ENCODE data around the gene LGR6.

LGR6 gene

DNA sequence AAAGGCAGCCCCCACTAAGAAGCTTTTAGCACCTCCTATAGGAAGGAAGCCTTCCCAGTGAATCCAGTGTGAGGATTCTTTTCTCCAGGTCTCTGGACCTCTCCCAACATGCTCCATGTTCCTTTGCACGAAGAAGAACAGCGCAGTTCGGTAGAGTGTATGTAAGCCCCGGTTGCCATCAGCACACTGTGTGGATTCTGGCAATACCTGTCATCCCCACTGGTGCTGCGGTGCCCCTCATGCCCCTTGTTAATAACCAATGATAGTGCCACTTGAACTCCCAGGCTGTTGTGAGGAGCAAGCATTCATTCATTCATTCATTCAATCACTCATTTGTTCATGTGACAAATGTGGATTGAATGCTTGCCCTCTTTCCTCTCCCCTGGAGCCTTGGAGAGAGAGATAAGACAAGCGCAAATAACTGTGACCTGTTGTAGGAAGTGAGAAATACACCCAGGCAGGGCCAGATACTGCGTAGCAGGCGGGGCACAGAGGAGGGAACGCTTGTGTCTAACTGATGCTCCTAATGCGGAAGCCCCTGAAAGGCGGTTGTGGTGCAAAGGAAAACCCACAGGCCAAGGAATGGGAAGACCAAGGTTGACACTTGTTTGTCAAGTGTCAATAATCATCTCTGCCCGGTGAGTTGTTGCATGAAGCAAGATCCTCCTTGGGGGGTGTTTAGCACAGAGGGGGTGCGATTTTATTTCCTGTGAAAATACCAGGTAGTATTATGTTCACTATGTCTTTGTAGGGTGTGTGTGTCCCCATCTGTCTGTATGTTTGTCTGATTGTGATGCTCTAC, 9.8 kb downstream of the LGR6 start:
- no peak for DNase-seq

- no peak for DNase-seq
Measured at GRCh38 chr1:202204065-202204464, 10.5 kb downstream of the LGR6 start.

GRCh38 chr1:202205523-202206190, 12.1 kb downstream of the LGR6 start:
- no peak for DNase-seq

GRCh38 chr1:202207292-202207691, 13.7 kb downstream of the LGR6 start:
- DNase-seq, result no peak

DNA sequence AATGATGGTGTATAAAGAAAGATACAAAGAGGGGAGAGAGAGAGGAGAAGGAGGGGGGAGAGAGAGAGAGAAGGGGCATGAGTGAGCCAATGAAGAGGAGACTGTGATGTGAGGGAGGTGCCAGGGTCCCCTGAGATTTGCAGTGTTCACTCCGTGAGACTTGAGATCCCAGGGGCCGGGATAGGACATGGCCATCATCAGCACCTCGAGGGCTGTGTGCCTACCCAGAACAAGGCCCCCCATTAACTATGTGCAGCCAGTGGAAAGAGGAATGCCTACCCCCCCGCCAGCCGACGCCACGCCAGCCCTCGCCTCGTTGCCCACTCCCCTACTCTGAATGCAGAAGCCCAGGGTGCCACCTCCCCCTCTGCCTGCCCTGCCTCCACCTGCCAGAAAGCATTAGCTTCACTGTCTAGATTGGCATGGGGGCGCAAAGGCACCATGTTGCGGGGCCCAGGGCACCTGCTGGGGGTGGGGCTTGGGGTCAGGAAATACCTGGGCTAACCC, 14.8 kb downstream of the LGR6 start:
- DNase-seq, result no peak

DNA sequence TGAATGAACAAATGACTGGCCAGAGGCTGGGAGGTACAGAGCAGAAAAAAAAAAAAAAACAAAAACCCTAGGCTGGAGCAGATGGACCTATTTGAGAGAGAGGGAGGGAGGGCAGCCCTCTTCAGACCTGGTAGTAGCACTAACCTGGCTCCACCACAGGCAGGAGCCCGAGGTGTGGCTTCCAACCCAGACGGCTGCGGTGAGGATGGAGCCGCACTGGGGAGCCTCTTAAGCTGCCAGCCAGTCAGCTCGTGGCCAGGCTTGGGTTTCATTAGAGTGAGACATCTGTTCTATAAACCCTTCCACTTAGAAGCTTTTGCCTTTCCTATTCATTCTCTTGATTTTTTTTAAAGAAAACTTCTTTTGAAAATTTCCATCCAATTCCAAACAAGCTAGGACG, 16.8 kb downstream of the LGR6 start:
- peak; percentile 63 for DNase-seq

DNA sequence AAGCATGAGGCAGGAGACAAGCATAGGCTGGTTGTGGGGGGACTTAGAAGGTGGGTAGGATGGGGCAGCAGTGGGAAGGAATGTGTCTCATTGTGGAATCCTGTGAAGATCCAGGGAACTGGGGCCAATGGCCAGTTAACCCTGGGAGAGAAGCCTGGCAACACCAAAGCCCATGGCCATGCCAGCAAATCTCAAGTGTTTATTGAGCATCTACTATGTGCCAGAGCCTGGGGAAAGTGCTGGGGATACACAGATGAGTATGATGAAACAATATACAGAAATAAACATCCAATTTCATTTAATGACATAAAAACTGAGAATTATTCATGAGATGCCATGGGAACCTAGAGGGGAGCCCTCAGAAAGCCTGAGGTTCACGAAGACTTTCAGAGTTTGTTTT, 17.4 kb downstream of the LGR6 start:
- no peak for DNase-seq

DNA sequence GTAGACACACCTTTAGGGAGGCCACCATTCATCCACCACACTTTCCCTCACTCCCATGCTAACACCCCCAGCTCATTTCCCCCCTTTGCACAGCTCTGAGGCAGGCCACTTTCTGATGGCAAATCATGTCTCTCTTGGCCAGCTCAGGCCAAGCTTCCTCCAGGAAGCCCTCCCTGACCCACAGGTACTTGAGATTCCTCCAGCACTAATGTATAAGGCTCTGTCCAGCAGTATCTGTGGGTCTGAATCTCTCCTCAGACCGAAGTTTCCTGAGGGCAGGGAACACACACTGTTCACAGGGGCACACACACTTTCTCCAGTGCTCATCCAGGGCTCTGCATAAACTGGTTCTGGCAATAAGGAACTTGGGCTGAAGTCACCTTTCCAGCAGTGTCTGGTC, 19.2 kb downstream of the LGR6 start:
- no peak for DNase-seq

DNA sequence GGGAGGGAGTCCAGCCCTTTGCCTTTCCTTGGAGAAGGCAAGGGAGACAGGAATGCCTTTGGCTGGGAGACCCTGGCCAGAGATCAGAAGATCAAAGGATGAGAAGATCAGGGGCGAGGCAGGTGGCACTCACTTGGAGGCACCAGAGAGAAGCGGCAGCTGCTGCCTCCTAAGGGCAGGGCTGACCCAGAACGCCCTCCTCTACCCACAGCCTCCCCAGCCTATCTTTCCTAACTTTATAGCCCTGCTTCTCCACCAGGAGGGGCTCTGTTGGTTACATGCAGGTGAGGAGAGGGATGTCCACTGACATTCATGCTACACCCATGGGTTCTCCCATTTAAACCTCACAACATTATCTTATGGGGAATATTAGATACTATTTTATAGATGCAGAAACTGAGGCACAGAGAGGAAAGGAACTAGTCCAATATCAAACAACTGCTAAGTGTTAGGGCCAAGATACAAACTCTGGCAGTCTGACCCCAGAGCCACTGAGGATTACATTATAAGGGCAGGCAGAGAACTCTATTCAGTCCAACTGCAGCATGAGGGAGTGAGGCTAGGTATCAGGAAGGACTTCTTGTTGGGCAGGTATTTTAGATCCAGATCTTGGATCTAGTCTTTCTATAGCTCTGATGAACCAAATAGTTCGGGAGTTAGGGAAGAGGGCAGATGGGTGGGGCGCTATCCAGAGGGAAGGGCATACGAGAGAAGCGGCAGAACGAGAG, 19.9 kb downstream of the LGR6 start:
- DNase-seq, result peak; percentile 58

- DNase-seq, result no peak
Measured at GRCh38 chr1:202214089-202214843, 20.7 kb downstream of the LGR6 start.

GRCh38 chr1:202215472-202216130, 22.0 kb downstream of the LGR6 start:
- no peak for DNase-seq

DNA sequence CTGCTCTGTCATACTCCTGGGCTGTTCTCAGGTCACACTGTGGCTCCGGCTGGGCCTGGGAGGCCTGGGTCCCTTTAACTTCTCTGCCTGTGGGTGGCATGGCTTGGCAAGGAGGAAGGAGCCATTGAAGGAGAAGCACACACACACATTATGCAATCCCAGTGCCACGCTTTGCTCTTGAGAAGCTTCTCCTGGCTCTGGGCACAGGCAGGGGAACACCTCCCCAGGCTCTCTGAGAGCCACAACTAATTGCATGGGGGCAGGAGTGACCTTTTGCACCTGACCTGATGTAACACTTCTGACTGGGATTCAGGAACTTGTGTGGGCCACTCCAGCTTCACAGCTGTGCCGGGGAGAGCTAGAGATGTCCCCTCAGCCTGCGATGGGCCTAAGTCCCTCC, 23.1 kb downstream of the LGR6 start:
- DNase-seq, result no peak

DNA sequence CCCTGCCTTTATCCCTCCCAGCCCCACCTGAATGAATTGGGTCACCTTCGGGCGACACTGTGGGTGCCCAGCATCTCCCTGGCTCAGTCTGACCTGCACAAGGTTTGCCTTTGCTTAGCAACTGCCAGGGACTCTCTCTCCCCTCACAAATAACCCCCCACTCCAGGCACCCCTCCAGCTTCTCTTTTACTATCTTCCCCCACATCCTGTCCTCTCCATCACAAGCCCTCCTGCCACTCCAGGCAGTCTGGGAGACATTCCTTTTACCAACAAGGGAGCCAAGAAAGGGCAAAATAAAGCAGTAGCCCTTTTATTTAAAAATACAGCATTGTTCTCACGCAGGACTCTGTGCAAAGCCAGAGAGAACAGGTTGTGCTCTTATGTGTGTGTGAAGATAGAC, 23.9 kb downstream of the LGR6 start:
- DNase-seq, result no peak

- DNase-seq, result no peak
Measured at GRCh38 chr1:202217951-202218350, 24.4 kb downstream of the LGR6 start.

- no peak for DNase-seq
Measured at GRCh38 chr1:202220733-202221132, 27.1 kb downstream of the LGR6 start.

DNA sequence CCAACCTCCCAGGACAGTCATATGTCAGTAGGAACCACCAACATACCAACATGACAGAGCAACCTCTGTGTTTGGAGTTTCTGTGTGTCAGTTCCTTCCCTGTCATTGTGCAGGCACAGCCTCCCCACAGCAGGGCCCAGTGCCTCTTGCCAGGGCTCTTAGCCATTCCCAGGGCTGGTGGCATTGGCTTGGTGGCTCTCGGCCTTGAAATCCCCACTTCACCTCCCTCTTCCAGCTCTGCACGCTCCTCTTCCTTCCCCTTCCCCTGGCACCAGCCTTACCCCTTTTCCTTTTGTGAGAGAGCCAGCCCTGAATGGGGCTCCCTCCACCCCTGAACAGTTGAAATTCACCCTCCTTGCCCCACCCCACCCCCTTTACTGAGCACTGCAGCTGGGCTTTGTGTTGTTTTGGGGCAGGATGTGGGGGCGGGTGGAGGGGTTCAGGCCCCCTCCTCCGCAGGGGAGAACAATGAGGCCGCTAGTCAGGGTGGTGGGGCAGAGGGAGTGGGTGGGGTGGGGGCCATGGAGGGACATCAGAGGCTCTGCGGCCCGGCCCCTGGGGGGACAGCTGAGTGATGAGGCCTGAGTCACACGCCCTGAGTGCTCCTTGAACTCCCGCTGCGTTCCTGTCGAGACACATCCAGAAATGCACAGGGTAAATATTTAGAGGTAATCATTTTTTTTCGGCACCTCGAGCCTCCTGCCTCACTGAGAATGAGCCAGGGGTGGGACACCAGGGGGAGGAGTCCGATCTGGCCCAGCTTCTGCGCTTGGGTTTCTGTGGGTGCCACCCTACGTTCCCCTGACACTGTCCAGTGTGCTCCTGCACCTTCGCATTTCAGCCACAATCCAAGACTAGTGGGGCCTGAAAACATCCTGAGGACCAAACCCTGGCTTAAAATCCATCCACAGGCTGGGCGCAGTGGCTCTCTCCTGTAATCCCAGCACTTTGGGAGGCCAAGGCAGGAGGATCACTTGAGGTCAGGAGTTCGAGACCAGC, 28.6 kb downstream of the LGR6 start:
- no peak for DNase-seq

DNA sequence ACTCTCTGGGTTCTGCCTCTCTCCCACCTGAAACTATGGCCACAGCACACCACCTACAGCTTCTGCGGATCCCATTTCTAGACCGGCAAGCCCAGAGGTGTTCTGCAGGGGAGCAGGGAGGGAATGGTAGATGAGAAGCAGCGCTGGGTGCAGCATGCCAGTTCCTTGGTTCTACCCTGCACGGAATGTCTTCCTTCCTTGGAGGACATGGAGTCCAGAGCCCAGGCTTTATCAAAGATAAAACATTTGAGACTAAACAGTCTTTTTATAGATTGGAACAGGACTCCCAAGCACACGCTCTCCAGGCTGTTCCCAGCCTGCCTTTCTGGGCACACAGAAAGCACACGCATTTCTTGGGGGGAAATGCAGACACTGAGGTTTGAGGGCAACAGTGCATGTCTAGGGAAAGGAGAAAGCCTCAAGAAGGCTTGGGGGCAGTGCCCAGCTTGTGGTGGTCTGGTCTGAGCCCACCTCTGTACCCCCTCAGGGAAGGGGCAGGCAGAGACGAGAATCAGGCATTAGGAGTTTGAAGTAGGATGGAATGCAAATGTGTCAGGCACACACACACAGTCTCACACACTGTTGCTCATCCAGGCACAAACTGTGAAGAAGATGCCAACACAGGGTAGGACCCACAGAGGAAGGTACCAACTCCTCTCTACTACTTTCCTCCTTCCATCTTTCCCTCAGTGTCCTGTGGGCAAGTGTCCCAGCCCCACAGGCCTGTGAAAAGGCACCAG, 29.7 kb downstream of the LGR6 start:
- no peak for DNase-seq

- no peak for DNase-seq
Measured at GRCh38 chr1:202224453-202224852, 30.9 kb downstream of the LGR6 start.

- DNase-seq, result no peak
Measured at GRCh38 chr1:202225131-202225530, 31.5 kb downstream of the LGR6 start.

DNA sequence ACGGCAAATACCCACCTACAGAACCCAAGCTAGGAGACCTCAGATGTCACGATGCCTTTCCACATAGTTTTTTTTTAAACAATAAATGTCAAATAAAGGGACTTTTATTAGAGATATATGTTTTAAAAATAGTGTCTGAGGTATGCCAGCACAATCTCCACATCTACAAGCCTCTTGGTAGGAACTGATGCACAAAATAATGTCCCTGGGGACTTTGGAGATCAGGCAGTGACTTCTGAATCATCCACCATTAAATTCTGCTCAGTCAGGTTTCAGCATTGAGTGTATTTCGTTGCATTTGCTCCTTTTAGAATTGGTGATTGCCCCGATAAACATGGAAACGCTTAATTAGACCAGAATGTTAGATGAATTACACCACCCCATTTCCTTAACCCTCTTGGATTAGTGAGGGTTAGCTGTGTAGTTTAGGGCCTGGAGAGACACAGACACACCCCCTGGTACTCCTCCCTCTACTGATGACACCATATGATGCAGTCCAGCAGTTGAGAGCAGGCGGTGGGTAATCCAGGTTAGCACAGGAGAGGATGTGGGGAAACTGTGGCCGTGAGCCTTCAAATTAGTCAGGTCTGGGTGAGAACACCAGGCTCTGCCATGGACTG, 33.6 kb downstream of the LGR6 start:
- DNase-seq, result no peak
